HG02642 (cell line): ENCODE data around the gene SLC22A23.

Experiments used
- ATAC-seq: cut with Tn5 transposase; IDR thresholded peaks from one replicate; pipeline ENCODE4 v1.9.1; 2021; ENCODE audit warnings: mild to moderate bottlenecking; ENCODE audit not compliant: unreplicated experiment, poor library complexity

The SLC22A23 gene

DNA sequence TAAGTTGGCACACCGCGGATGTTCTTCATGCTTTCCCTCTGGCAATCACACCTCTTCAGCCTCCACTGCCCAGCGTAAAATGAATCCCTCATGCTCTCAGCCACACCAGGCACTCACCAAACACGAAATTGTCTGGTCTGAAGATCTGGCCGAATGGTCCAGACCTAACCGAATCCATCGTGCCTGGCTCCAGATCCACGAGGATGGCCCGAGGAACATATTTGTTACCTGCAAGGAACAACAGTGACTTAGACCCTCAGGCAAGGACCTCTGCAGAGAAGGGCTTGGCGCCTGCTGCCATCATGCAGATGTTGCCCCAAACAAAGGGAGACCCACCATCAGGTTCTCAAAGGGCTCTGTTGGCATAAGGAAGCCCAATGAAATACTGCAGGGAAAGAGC, 230.8 kb downstream of the SLC22A23 start:
- ATAC-seq = no peak

DNA sequence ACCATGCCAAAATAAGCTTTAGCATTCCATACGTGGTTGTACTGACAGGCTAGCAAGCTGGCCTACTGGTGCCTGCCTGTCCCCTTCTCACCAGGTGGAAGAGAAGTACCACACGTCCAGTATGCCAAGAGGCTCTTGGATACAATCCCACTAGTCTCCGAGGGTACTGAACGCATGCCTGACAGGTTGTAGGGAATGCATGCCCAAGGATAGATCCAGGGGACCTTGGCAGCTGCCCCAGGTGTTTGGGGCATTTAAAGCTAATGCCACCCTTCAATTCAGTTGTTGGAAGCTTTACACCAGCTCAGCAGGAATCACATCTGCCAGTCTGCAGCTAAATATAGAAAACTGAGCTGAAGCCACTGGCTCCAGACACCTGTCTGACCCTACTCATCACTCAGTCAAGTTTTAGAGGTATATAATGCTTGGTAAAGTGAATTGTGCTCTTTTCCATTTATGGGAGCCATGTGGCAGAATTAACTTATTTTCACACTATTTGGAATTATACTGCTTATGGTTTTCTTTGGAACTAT, 234.3 kb downstream of the SLC22A23 start:
- ATAC-seq = no peak

- no peak for ATAC-seq
These were observed 235.3 kb downstream of the SLC22A23 start for GRCh38 chr6:3221578-3221977.

DNA sequence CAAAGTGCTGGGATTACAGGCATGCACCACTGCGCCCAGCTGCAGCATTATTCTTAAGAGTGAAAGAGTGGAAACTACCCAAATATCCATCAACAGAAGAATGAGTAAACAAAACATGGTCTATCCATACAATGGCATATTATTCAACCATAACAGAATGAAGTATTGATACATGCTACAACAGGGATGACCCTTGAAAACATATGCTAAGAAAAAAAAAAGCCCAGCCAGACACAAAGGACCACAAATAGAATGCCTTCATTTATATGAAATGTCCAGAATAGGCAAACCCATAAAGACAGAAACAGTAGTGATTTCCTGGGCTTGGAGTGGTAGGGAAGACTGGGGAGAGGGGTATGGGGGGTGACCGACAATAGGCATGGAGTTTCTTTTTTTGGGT, 236.5 kb downstream of the SLC22A23 start:
- ATAC-seq = no peak
